HepG2 (cell line): ENCODE measurements around the gene POFUT2. TPM values are rescaled to one million over a fixed set of nuclear protein-coding genes. Genes with fewer than 3 reads are reported as not detected.

Experiments
- ATAC-seq: fragments of 200-7000 bp; cut with Tn5 transposase; 3 replicates; pipeline ENCODE4 v1.9.1; 2020; ENCODE audit warnings: mild to moderate bottlenecking, moderate library complexity
- BruUV-seq: library from RNA; stranded (reverse); fragments of 400-500 nt; replicated peaks from 2 replicates; lab custom pipeline; 2021; lab: Mats Ljungman, UMichigan
- CTCF ChIA-PET: fragments of 300-600 bp; formaldehyde crosslinking; extraction: SDS; loops from one replicate; lab custom pipeline; 2021; ENCODE audit warnings: low total read pairs, inconsistent platforms, low intra/inter-chr PET ratio; lab: Yijun Ruan, JAX
- POLR2A ChIA-PET: fragments of 350-600 bp; sonication (Branson Sonifier 250); formaldehyde crosslinking; loops from one replicate; lab custom pipeline; 2020; ENCODE audit warnings: antibody characterized with exemption, inconsistent platforms; lab: Yijun Ruan, JAX
- DNase-seq: peaks from one replicate; pipeline ENCODE4 v3.0.0-alpha.2; 2015; ENCODE audit warnings: low spot score
- FAIRE-seq: peaks from 3 replicates; lab custom pipeline; 2011; peaks lifted over from hg19 to GRCh38; lab: Jason Lieb, UNC
- H2AFZ ChIP-seq: one replicate; pipeline ENCODE4 v1.6.1; 2011; ENCODE audit warnings: low read length, inconsistent platforms
- H3K27ac ChIP-seq: fragments of 300-600 bp; 3 replicates; pipeline ENCODE4 v1.8.0; 2011; ENCODE audit warnings: mixed run types, mild to moderate bottlenecking, mixed read lengths, low read length, inconsistent platforms; ENCODE audit not compliant: insufficient read depth; ENCODE audit errors: extremely low read length
- H3K27me3 ChIP-seq, 2 experiments: fragments of 200-600 bp in 1 of 2; 2 replicates in 1 of 2; 3 replicates in 1 of 2; pipeline versions ENCODE4 v1.6.0 to v1.8.0; 2011; ENCODE audit warnings: low read length in 2 of 2, mild to moderate bottlenecking in 2 of 2, moderate library complexity in 2 of 2, inconsistent platforms in 1 of 2; ENCODE audit not compliant: insufficient read depth in 2 of 2, control insufficient read depth in 1 of 2
- H3K36me3 ChIP-seq, 2 experiments: fragments of 200-600 bp in 1 of 2; replicated peaks in 1 of 2; 2 replicates in 1 of 2; 3 replicates in 1 of 2; pipeline versions ENCODE4 v1.5.1 to v1.8.0; 2011; ENCODE audit warnings: low read length in 2 of 2, inconsistent platforms in 1 of 2; ENCODE audit not compliant: insufficient read depth in 2 of 2, control insufficient read depth in 1 of 2
- H3K4me1 ChIP-seq: 2 replicates; pipeline ENCODE4 v1.5.1; 2012; ENCODE audit warnings: low read length, inconsistent platforms; ENCODE audit not compliant: insufficient read depth
- H3K4me2 ChIP-seq: 2 replicates; pipeline ENCODE4 v1.6.0; 2011; ENCODE audit warnings: low read depth, low read length, inconsistent platforms
- H3K4me3 ChIP-seq, 3 experiments: fragments of 200-600 bp in 1 of 3; sonication (generic), shearing (Covaris generic) in 1 of 3; replicated peaks in 1 of 3; 2 replicates each; pipeline ENCODE4 v1.5.1; 2011 to 2016; ENCODE audit warnings: low read length in 3 of 3, inconsistent platforms in 2 of 3, low read depth in 2 of 3, mild to moderate bottlenecking in 2 of 3, control low read depth in 1 of 3, mixed read lengths in 1 of 3; ENCODE audit not compliant: insufficient read depth in 1 of 3
- H3K79me2 ChIP-seq: one replicate; pipeline ENCODE4 v1.6.1; 2011; ENCODE audit warnings: low read length, inconsistent platforms; ENCODE audit not compliant: insufficient read depth
- H3K9ac ChIP-seq: 2 replicates; pipeline ENCODE4 v1.6.0; 2011; ENCODE audit warnings: mild to moderate bottlenecking, low read depth, low read length, inconsistent platforms; ENCODE audit not compliant: insufficient read depth
- H3K9me3 ChIP-seq: 2 replicates; pipeline ENCODE4 v1.5.1; 2012; ENCODE audit warnings: mild to moderate bottlenecking, low read length
- H4K20me1 ChIP-seq: 2 replicates; pipeline ENCODE4 v1.6.0; 2011; ENCODE audit warnings: inconsistent platforms, mild to moderate bottlenecking, low read length, moderate library complexity; ENCODE audit not compliant: insufficient read depth
- AGO2 ChIP-seq: fragments of 200-400 bp; formaldehyde crosslinking; optimal IDR thresholded peaks from 2 replicates; pipeline ENCODE3; 2017; ENCODE audit warnings: mild to moderate bottlenecking, low read depth, low read length, moderate library complexity
- HNRNPL ChIP-seq: fragments of 200-400 bp; formaldehyde crosslinking; IDR thresholded peaks from 2 replicates; pipeline ENCODE4 v1.6.1; 2017; ENCODE audit warnings: mild to moderate bottlenecking, low read depth, low read length
- ZBTB7B ChIP-seq: sonication (generic); formaldehyde crosslinking; IDR thresholded peaks from 2 replicates; pipeline ENCODE4 v1.4.0; 2020; ENCODE audit warnings: missing genetic modification reagents
- ZFP36 ChIP-seq: fragments of 150-350 bp; IDR thresholded peaks from 2 replicates; pipeline ENCODE4 v1.6.1; 2018; ENCODE audit warnings: borderline replicate concordance, low read length, low read depth; ENCODE audit not compliant: partially characterized antibody
- ZMYM3 ChIP-seq: sonication (generic); formaldehyde crosslinking; IDR thresholded peaks from 2 replicates; pipeline ENCODE4 v1.5.1; 2020; ENCODE audit warnings: mild to moderate bottlenecking, missing genetic modification reagents
- ZNF484 ChIP-seq: sonication (generic); formaldehyde crosslinking; IDR thresholded peaks from 2 replicates; pipeline ENCODE4 v1.5.1; 2020; ENCODE audit warnings: mild to moderate bottlenecking, low read depth, missing genetic modification reagents, borderline replicate concordance
- ZNF549 ChIP-seq: sonication (generic); formaldehyde crosslinking; IDR thresholded peaks from 2 replicates; pipeline ENCODE4 v1.5.0; 2020; ENCODE audit warnings: missing genetic modification reagents
- WGBS: methylation state at CpG from one replicate; pipeline ENCODE4 v1.1.6; 2017; ENCODE audit warnings: low lambda C conversion rate; 5-methylcytosine and 5-hydroxymethylcytosine counted together
- in situ Hi-C: cut with HindIII; loops from 2 replicates; pipeline ENCODE4 v1.10.0; 2017; ENCODE audit warnings: low pct_unique_long_range_greater_than_20kb; ENCODE audit not compliant: extremely low pct_ligation_motif_present
- intact Hi-C: fragments of 100-400 bp; cut with micrococcal nuclease; formaldehyde crosslinking; loops from one replicate; pipeline ENCODE4 v1.10.0; 2022; ENCODE audit not compliant: unreplicated experiment
- polyA plus RNA-seq, 8 experiments: library from polyadenylated mRNA; depleted of rRNA in 3 of 8; stranded (reverse) in 7 of 8; unstranded in 1 of 8; fragments of >200 nt; fragmentation: Illumina TruSeq in 4 of 8; extraction: Trizol in 4 of 8; gene quantifications; 2 replicates each; pipeline versions ENCODE4 v1.2.1 to v1.2.3, GENCODE V29; 2011 to 2016; ENCODE audit warnings: low read depth in 4 of 8, missing spikeins in 1 of 8, mixed read lengths in 1 of 8; ENCODE audit not compliant: insufficient read depth in 1 of 8
- total RNA-seq, 5 experiments: library from RNA; depleted of rRNA; stranded (reverse); fragments of >200 nt; fragmentation: Illumina TruSeq; extraction: Trizol; gene quantifications; 2 replicates each; pipeline ENCODE4 v1.2.3, GENCODE V29; 2016; ENCODE audit warnings: low read depth in 1 of 5
- TF ChIP-seq, protein P1 (sequence below): IDR thresholded peaks from 2 replicates; pipeline ENCODE4 v1.6.1; 2012; ENCODE audit warnings: inconsistent platforms
- TF ChIP-seq, protein P2 (sequence below): sonication (generic); formaldehyde crosslinking; IDR thresholded peaks from 2 replicates; pipeline ENCODE4 v1.4.0; 2020; ENCODE audit warnings: missing genetic modification reagents
- TF ChIP-seq, protein P3 (sequence below): sonication (generic); formaldehyde crosslinking; IDR thresholded peaks from 2 replicates; pipeline ENCODE4 v1.4.0; 2020; ENCODE audit warnings: missing genetic modification reagents

Gene POFUT2
- total and polyA plus RNA-seq, 2 of the 13 experiments (the other 11 are each of a cell fraction or from before 2014, with no cell fraction given) = 22.8 to 24.0 TPM

DNA sequence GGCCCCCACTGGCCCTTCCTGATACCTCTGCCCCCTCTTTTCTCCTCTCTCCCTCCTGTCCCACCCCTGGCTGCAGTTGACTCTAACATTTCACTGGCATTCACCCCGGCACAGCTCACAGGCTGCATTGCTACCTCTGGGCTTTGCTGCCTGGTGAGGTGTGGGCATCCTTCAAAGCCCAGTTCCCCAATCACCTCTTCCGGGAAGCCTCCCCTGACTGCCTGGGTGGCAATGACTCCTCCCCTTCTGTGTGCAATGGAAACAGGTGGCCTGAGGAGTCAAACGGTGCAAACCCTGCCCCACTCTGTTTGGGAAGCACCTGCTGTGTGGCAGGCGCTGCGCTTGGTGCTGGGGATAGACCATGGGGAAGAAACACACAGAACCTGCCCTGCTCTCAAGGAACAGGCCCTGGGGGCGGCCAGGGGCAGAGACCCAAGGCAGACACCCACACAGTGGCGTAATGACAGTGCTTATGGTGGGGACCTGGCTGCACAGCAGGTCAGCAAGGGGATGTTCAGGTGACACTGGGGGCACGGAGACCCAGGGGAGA is 39.3 kb upstream of the POFUT2 start:
- no peaks in the 10 kb centered on the region for H3K27me3 ChIP-seq
- POLR2A ChIA-PET = interaction anchor here (1.1 to 3.6 kb wide), 2 partner anchors 9 to 56 kb away, joined by 3 to 37 read pairs; no protein-coding TSS in a partner anchor
- no peak overlapping the region for H2AFZ ChIP-seq
- no peaks in the 10 kb centered on the region for H4K20me1 ChIP-seq
- CTCF ChIA-PET = no interaction called here
- H3K79me2 ChIP-seq = no peaks in the 10 kb centered on the region
- 0 out of 2 replicates have a peak, but pooled peaks have one; percentile 13 for TF ChIP-seq ZMYM3 (CRISPR knock-in tag)
- peak; percentile 84 for TF ChIP-seq ZFP36
- no peak for TF ChIP-seq ZNF549
- H3K4me2 ChIP-seq = no peak overlapping the region
- no peaks in the 10 kb centered on the region for H3K9me3 ChIP-seq
- H3K36me3 ChIP-seq = no peaks in the 10 kb centered on the region
- no peak overlapping the region for H3K4me3 ChIP-seq
- ATAC-seq (no peak), FAIRE-seq (no peak), DNase-seq (no peak)
- in situ Hi-C loops = no loop called here
- no peak overlapping the region for H3K9ac ChIP-seq
- no peak overlapping the region for H3K27ac ChIP-seq
- peaks cover 85% of the 10 kb centered on the region for H3K4me1 ChIP-seq
- 83% methylated on average over 8 of the region's 8 CpGs for WGBS
- BruUV-seq = no TSS peak
- intact Hi-C loops = no loop called here

DNA sequence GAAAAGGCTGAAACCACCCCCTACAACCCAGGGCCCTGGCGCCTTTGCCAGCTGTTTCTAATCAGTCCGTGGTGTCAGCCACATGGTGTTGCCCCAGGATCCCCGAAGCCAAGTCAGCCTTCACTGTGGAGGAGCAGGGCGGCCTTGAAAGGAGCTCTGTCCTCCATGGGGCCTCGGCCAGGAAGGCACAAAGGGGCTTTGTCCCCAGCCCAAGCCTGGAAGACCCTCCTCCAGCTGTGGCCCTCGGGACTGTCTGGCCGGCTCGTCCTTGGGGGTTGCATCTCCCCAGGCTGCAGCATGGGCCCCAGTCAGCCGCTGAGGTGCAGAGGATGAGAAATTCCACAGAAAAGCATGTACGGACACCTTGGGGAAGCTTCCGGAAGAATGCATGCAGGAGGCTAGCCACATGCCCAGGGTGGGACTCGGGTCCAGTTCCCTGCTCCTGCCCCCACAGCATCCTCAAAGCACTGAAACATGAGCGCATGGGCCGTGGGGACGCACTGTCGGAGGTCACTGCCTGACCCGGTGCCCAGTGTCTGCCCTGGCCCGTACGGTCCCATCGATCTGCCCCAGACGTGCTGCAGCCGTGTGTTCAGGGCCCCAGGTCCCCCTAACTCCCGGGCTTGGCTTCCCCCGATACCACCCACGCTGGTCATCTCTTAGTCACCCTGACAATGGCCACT is 38.6 kb upstream of the POFUT2 start:
- Histone ChIP-seq H3K4me1 (peaks cover 79% of the 10 kb centered on the region), H3K27ac (no peak overlapping the region), H3K9ac (no peak overlapping the region), H4K20me1 (no peaks in the 10 kb centered on the region), H3K36me3 (no peaks in the 10 kb centered on the region), H3K79me2 (no peaks in the 10 kb centered on the region), H3K9me3 (no peaks in the 10 kb centered on the region), H3K27me3 (no peaks in the 10 kb centered on the region), H3K4me3 (no peak overlapping the region), H2AFZ (no peak overlapping the region), H3K4me2 (no peak overlapping the region)
- in situ Hi-C loops = no loop called here
- no peak for DNase-seq
- CTCF ChIA-PET = no interaction called here
- BruUV-seq = no TSS peak
- FAIRE-seq = no peak
- WGBS = 53% methylated on average over 12 of the region's 25 CpGs
- POLR2A ChIA-PET = interaction anchor here (1.1 kb wide), 1 partner anchor 57 kb away, joined by 3 read pairs; no protein-coding TSS in a partner anchor
- ATAC-seq = no peak
- intact Hi-C loops = no loop called here
- TF ChIP-seq, protein P1, sequence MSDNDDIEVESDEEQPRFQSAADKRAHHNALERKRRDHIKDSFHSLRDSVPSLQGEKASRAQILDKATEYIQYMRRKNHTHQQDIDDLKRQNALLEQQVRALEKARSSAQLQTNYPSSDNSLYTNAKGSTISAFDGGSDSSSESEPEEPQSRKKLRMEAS = 0 out of 2 replicates have a peak, but pooled peaks have one; percentile 19
- TF ChIP-seq HNRNPL (peak; percentile 88; the same call in 1 of the 2 replicates), ZNF484 (CRISPR knock-in tag) (no peak), AGO2 (peak; percentile 2), ZBTB7B (peak; percentile 32; the same call in 1 of the 2 replicates)
- TF ChIP-seq, protein P2, sequence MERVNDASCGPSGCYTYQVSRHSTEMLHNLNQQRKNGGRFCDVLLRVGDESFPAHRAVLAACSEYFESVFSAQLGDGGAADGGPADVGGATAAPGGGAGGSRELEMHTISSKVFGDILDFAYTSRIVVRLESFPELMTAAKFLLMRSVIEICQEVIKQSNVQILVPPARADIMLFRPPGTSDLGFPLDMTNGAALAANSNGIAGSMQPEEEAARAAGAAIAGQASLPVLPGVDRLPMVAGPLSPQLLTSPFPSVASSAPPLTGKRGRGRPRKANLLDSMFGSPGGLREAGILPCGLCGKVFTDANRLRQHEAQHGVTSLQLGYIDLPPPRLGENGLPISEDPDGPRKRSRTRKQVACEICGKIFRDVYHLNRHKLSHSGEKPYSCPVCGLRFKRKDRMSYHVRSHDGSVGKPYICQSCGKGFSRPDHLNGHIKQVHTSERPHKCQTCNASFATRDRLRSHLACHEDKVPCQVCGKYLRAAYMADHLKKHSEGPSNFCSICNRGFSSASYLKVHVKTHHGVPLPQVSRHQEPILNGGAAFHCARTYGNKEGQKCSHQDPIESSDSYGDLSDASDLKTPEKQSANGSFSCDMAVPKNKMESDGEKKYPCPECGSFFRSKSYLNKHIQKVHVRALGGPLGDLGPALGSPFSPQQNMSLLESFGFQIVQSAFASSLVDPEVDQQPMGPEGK = no peak
- TF ChIP-seq, protein P3, sequence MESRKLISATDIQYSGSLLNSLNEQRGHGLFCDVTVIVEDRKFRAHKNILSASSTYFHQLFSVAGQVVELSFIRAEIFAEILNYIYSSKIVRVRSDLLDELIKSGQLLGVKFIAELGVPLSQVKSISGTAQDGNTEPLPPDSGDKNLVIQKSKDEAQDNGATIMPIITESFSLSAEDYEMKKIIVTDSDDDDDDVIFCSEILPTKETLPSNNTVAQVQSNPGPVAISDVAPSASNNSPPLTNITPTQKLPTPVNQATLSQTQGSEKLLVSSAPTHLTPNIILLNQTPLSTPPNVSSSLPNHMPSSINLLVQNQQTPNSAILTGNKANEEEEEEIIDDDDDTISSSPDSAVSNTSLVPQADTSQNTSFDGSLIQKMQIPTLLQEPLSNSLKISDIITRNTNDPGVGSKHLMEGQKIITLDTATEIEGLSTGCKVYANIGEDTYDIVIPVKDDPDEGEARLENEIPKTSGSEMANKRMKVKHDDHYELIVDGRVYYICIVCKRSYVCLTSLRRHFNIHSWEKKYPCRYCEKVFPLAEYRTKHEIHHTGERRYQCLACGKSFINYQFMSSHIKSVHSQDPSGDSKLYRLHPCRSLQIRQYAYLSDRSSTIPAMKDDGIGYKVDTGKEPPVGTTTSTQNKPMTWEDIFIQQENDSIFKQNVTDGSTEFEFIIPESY (CRISPR knock-in tag) = peak; percentile 41; the same call in 1 of the 2 replicates
